HepG2 (cell line): Measurements from ENCODE around the gene NCKAP1. TPM values are rescaled to one million over a fixed set of nuclear protein-coding genes. Genes with fewer than 3 reads are reported as not detected.
A peak's percentile ranks its signal among the peaks of the same experiment; 100 is the strongest.

Experiments used
- FOXJ3 ChIP-seq: sonication (generic); formaldehyde crosslinking; IDR thresholded peaks from 2 replicates; pipeline ENCODE4 v1.4.0; 2020; ENCODE audit warnings: missing genetic modification reagents, mild to moderate bottlenecking, borderline replicate concordance
- HDAC1 ChIP-seq: sonication (generic); formaldehyde crosslinking; IDR thresholded peaks from 2 replicates; pipeline ENCODE4 v1.5.1; 2020; ENCODE audit warnings: mild to moderate bottlenecking, missing genetic modification reagents
- HNRNPUL1 ChIP-seq: fragments of 200-400 bp; formaldehyde crosslinking; IDR thresholded peaks from 2 replicates; pipeline ENCODE4 v1.6.1; 2017; ENCODE audit warnings: low read depth, mild to moderate bottlenecking, low read length, moderate library complexity
- NFYB ChIP-seq: sonication (generic); formaldehyde crosslinking; IDR thresholded peaks from 2 replicates; pipeline ENCODE4 v1.4.0; 2020; ENCODE audit warnings: missing genetic modification reagents
- PHF21A ChIP-seq: sonication (generic); formaldehyde crosslinking; IDR thresholded peaks from 2 replicates; pipeline ENCODE4 v1.5.0; 2020; ENCODE audit warnings: mild to moderate bottlenecking, missing genetic modification reagents
- SIX4 ChIP-seq: sonication (generic); formaldehyde crosslinking; IDR thresholded peaks from 2 replicates; pipeline ENCODE4 v1.4.0; 2020; ENCODE audit warnings: missing genetic modification reagents
- TCF12 ChIP-seq, 2 experiments: fragments of 450-650 bp in 1 of 2; sonication (generic) in 1 of 2; formaldehyde crosslinking in 1 of 2; IDR thresholded peaks; 2 replicates each; pipeline versions ENCODE4 v1.6.1 to v1.8.0; 2017 to 2022; ENCODE audit warnings: antibody characterized with exemption in 1 of 2, mild to moderate bottlenecking in 1 of 2, missing genetic modification reagents in 1 of 2, moderate library complexity in 1 of 2
- ZBTB21 ChIP-seq: sonication (generic); formaldehyde crosslinking; IDR thresholded peaks from 2 replicates; pipeline ENCODE4 v1.4.0; 2020; ENCODE audit warnings: missing genetic modification reagents
- polyA plus RNA-seq, 8 experiments: library from polyadenylated mRNA; depleted of rRNA in 3 of 8; stranded (reverse) in 7 of 8; unstranded in 1 of 8; fragments of >200 nt; fragmentation: Illumina TruSeq in 4 of 8; extraction: Trizol in 4 of 8; gene quantifications; 2 replicates each; pipeline versions ENCODE4 v1.2.1 to v1.2.3, GENCODE V29; 2011 to 2016; ENCODE audit warnings: low read depth in 4 of 8, missing spikeins in 1 of 8, mixed read lengths in 1 of 8; ENCODE audit not compliant: insufficient read depth in 1 of 8
- total RNA-seq, 5 experiments: library from RNA; depleted of rRNA; stranded (reverse); fragments of >200 nt; fragmentation: Illumina TruSeq; extraction: Trizol; gene quantifications; 2 replicates each; pipeline ENCODE4 v1.2.3, GENCODE V29; 2016; ENCODE audit warnings: low read depth in 1 of 5
- TF ChIP-seq, protein P1 (sequence below): sonication (generic); formaldehyde crosslinking; conservative IDR thresholded peaks from 2 replicates; pipeline ENCODE4 v1.8.0; 2022; ENCODE audit warnings: missing genetic modification reagents
- TF ChIP-seq, protein P2 (sequence below): sonication (generic); formaldehyde crosslinking; IDR thresholded peaks from 2 replicates; pipeline ENCODE4 v1.9.0; 2022; ENCODE audit warnings: missing genetic modification reagents, mild to moderate bottlenecking, borderline replicate concordance
- TF ChIP-seq, protein P3 (sequence below): sonication (generic); formaldehyde crosslinking; IDR thresholded peaks from 2 replicates; pipeline ENCODE4 v1.5.0; 2020; ENCODE audit warnings: mild to moderate bottlenecking, missing genetic modification reagents, borderline replicate concordance

The NCKAP1 gene
- total and polyA plus RNA-seq, 2 of the 13 experiments (the other 11 are each of a cell fraction or from before 2014, with no cell fraction given) = 72.1 to 96.3 TPM

DNA sequence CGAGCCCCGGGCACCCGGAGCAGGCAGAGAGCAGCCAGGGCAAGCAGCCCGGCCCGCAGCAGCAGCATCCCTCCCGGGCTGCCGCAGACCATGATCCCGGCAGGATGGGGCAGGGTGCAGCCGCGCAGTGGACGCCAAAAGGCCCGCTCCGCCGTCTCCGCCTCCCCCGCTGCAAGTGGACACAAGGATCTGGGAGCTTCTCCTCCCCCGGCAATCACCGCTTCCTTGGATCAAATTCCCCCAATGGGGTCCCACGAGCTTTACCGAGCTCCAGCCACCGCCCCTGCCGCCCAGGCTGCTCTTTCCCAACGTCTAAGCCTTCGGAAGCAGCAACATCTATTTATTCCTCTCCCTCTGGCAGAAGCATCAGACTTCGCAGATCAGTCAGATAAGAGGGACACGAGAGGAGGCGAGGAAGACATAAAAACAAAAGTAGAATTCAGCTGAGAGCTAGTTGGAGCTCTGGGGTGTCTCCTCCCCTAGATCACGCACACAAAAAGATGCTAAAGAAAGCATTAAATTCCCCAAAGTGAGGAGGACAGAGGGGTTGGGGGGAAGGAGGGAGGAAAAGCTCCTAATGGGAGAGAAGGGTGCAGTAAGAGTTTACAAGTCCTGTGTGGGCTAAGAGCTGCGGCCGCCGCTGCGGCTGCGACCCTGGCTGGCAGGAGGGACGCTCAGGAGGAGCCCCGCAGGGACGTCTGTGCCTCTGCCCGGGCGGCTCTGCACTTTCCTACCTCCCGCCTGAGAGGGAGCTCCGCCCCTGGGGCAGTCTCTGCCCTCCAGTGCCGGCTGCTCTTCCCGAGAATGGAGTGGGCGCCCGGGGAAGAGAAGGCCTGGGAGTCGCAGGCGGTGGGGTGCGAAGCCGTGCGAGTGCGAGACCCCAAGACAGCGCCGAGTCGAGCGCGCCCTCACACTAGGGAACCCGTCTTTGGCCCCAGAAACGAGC is 171.5 kb downstream of the NCKAP1 start, which contains the start of gene FRZB (continued):
- TF ChIP-seq NFYB = no peak
- no peak for TF ChIP-seq FOXJ3
- TF ChIP-seq ZBTB21 (CRISPR knock-in tag) = no peak
- TF ChIP-seq, protein P1, sequence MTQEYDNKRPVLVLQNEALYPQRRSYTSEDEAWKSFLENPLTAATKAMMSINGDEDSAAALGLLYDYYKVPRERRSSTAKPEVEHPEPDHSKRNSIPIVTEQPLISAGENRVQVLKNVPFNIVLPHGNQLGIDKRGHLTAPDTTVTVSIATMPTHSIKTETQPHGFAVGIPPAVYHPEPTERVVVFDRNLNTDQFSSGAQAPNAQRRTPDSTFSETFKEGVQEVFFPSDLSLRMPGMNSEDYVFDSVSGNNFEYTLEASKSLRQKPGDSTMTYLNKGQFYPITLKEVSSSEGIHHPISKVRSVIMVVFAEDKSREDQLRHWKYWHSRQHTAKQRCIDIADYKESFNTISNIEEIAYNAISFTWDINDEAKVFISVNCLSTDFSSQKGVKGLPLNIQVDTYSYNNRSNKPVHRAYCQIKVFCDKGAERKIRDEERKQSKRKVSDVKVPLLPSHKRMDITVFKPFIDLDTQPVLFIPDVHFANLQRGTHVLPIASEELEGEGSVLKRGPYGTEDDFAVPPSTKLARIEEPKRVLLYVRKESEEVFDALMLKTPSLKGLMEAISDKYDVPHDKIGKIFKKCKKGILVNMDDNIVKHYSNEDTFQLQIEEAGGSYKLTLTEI (CRISPR knock-in tag) = no peak
- TF ChIP-seq, protein P2, sequence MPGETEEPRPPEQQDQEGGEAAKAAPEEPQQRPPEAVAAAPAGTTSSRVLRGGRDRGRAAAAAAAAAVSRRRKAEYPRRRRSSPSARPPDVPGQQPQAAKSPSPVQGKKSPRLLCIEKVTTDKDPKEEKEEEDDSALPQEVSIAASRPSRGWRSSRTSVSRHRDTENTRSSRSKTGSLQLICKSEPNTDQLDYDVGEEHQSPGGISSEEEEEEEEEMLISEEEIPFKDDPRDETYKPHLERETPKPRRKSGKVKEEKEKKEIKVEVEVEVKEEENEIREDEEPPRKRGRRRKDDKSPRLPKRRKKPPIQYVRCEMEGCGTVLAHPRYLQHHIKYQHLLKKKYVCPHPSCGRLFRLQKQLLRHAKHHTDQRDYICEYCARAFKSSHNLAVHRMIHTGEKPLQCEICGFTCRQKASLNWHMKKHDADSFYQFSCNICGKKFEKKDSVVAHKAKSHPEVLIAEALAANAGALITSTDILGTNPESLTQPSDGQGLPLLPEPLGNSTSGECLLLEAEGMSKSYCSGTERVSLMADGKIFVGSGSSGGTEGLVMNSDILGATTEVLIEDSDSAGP (CRISPR knock-in tag) = peak; percentile 36; the same call in 1 of the 2 replicates
- peak; percentile 28; the same call in 1 of the 2 replicates for TF ChIP-seq HDAC1 (CRISPR knock-in tag)
- TF ChIP-seq SIX4 (CRISPR knock-in tag) = no peak
- 0 out of 2 replicates have a peak, but pooled peaks have one; percentile 33 for TF ChIP-seq PHF21A
- TF ChIP-seq, protein P3, sequence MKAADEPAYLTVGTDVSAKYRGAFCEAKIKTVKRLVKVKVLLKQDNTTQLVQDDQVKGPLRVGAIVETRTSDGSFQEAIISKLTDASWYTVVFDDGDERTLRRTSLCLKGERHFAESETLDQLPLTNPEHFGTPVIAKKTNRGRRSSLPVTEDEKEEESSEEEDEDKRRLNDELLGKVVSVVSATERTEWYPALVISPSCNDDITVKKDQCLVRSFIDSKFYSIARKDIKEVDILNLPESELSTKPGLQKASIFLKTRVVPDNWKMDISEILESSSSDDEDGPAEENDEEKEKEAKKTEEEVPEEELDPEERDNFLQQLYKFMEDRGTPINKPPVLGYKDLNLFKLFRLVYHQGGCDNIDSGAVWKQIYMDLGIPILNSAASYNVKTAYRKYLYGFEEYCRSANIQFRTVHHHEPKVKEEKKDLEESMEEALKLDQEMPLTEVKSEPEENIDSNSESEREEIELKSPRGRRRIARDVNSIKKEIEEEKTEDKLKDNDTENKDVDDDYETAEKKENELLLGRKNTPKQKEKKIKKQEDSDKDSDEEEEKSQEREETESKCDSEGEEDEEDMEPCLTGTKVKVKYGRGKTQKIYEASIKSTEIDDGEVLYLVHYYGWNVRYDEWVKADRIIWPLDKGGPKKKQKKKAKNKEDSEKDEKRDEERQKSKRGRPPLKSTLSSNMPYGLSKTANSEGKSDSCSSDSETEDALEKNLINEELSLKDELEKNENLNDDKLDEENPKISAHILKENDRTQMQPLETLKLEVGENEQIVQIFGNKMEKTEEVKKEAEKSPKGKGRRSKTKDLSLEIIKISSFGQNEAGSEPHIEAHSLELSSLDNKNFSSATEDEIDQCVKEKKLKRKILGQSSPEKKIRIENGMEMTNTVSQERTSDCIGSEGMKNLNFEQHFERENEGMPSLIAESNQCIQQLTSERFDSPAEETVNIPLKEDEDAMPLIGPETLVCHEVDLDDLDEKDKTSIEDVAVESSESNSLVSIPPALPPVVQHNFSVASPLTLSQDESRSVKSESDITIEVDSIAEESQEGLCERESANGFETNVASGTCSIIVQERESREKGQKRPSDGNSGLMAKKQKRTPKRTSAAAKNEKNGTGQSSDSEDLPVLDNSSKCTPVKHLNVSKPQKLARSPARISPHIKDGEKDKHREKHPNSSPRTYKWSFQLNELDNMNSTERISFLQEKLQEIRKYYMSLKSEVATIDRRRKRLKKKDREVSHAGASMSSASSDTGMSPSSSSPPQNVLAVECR (CRISPR knock-in tag) = peak; percentile 30; the same call in 1 of the 2 replicates
- no peak for TF ChIP-seq HNRNPUL1
- no peak for TF ChIP-seq TCF12 (IDR thresholded peaks at IDR 0.05)
- 0 out of 2 replicates have a peak, but pooled peaks have one; percentile 10 for TF ChIP-seq TCF12 (CRISPR knock-in tag; IDR thresholded peaks at IDR 0.05)
